ENCODE measurements around the gene FAM131C.

DNA sequence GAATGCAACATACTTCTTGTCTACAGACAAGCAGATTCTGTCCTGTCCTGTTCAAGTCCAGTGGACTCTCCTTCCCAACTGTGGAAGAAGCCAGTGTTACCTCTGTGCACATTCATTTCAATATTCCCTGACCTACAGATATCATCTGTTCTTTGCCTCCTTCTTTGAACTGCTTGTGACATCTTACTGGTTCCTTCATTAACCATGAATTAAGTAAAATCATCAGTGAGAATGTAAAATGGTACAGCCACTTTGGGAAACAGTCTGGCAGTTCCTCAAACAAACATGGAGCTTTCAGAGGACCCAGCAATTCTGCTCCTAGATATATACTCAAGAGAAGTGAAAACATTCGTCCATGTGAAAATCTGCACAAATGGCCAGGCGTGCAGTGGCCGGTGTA, 62.6 kb downstream of the FAM131C start:
- TF ChIP-seq, protein P1, sequence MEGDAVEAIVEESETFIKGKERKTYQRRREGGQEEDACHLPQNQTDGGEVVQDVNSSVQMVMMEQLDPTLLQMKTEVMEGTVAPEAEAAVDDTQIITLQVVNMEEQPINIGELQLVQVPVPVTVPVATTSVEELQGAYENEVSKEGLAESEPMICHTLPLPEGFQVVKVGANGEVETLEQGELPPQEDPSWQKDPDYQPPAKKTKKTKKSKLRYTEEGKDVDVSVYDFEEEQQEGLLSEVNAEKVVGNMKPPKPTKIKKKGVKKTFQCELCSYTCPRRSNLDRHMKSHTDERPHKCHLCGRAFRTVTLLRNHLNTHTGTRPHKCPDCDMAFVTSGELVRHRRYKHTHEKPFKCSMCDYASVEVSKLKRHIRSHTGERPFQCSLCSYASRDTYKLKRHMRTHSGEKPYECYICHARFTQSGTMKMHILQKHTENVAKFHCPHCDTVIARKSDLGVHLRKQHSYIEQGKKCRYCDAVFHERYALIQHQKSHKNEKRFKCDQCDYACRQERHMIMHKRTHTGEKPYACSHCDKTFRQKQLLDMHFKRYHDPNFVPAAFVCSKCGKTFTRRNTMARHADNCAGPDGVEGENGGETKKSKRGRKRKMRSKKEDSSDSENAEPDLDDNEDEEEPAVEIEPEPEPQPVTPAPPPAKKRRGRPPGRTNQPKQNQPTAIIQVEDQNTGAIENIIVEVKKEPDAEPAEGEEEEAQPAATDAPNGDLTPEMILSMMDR (conservative IDR thresholded peaks at IDR 0.05): no peak
- no peak for TF ChIP-seq EZH2 (IDR thresholded peaks at IDR 0.05; ENCODE audit: low read depth)
